ENCODE data around the gene RRBP1.
"Not testable (repeated sequence)": the region's sequence is repeated elsewhere in the genome, so short reads cannot be mapped to it uniquely, and the experiment has no call there.

Gene RRBP1

DNA sequence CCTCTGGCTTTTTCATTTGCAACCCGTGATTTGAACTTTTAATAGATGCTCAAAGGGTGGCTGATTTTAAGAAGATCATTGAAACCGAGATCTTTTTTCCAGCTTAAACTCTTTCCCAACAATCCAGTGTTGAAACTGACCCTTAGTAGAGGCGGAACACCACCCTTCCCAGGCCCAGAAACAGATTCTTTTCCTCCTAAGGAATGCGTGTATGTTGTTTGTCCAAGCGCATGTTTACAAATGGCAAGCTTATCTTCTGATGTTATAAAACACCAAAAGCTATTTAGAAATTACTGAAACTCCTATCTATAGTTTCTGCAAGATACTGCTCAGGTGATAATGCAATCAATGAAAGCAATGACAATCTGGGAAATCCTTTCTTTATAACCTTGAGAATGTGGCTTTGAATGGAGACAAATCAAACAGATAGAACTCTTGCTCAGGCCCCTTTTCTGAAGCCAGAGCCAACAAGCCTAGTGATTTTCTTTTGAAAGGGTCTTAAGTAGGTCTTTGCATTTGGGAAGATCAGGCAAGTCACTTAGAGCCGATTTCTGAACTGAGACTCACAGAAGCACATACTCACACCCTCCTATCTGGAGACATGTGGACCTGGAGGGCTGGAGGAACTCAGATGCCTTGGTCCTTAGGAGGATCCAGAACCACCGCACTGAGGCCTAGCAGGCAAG, 26.8 kb upstream of the RRBP1 start:
- DNase-seq (ENCODE audit: low read depth): no peak

DNA sequence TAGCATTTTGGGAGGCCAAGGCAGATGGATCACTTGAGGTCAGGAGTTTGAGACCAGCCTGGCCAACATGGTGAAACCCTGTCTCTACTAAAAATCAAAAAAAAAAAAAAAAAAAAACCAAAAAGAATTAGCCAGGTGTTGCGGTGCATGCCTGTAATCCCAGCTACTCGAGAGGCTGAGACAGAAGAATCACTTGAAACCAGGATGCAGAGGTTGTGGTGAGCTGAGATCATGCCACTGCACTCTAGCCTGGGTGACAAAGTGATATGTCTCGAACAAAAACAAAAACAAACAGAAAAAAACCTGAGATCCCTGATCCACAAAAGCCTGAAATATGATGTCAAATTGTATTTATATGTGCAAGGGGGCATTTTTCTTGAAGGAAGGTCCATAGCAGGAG, 25.9 kb upstream of the RRBP1 start:
- DNase-seq (ENCODE audit: low read depth): not testable (repeated sequence)

DNA sequence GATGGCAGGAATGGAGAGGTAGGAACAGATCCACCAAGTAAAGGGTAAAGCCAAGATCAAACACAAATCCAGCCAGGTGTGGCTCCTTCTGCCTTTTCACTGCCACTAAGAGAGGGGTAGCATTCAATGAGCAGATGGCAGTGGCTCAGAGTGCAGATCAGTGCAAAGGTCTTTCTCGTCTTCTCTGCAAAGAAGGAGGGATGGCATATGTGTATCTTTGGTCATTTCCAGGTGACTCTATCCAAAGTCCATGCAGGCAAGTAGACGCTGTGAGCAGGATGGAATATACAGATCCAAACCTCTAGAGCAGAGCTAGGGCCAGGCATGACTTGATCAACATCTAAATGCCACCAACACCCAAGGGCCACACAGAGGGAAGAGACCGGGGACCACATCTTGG, 24.6 kb upstream of the RRBP1 start:
- no peak for DNase-seq (ENCODE audit: low read depth)

DNA sequence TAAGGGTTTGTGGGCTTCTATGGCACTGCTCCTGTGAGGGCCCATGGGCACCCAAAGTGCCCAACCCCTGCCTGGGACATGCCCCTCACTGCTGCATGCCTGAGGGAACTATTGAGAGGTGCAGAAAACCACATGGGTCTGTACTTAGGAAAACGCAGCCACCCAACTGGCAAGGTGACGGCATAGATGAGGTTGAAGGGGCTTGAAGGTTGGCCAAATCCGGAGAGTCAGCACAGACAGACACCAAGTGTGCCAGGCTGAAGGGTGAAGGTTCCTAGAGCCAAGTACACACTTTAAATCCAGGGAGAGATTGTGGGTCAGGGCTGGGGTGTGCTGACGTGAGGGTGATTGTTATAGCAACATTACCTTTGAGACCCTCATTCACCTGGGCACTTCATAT, 23.9 kb upstream of the RRBP1 start:
- no peak for DNase-seq (ENCODE audit: low read depth)

DNA sequence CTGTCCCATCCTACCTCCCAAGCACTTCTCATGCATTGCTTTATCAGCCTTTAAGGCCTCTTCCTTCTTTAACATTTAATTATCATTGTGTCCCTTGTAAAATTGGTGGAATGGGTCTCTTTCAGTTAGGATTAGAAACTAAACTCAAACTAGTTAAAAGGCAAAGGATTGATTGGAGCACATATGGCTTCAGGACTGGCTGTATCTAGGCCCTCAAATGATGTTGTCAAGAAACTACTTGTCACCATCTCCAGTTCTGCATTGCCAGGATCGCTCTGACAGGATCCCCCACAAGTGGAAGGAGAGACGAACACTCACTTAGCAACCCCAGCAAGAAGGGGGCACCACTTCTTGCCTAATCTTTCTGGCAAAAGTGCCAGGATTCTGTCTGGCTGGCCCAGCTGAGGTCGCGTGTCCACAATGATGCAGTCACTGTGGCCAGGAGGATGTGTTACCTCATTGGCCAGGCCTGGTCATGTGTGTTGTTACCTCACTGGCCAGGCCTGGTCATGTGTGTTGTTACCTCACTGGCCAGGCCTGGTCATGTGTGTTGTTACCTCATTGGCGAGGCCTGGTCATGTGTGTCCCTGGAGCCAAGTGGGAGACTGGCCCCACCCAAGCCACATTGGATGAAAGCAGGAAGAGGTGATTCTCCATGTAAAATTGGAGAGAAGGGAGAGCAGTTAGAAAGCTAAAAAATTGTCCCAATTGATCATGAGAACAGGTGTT, 22.7 kb upstream of the RRBP1 start:
- DNase-seq (ENCODE audit: low read depth): no peak

DNA sequence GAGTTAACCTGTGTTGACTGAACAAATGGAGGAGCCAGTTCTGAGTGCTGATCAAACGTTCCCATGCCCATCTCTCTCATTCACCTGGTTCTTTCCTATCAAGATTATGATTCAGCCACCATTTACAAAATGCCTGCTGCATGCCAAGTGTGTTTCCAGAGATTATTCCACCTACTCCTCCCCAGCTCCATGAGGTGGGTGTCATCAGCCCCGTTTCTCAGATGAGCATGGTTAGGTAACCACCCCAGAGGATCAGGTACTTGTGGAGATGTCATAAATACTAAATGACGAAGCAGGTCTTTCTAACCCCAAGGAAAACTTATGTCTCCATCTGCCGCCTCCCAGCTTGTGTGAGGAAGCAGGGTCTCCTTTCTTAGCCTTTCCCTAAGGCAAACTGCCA, 19.8 kb upstream of the RRBP1 start:
- no peak for DNase-seq (ENCODE audit: low read depth)

DNA sequence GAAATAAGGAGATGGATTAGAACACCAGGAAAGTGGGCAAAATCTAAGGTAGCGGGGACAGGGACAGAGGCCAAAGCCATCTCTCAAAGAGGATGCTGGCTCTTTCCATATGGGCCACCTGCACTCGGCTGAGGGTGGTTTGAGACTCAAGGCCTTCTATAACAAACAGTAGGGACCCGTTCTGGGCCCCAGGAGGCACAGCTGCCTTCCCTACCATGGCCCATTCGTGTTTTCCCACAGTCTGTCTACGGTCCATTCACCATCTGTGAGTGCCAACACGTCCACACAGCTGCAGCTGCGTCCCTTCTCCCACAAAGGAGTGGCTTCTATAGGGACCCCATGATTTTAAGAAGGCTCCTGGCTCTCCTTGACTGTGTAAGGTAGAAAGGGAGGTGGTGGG, 18.6 kb upstream of the RRBP1 start:
- DNase-seq (ENCODE audit: low read depth): no peak

DNA sequence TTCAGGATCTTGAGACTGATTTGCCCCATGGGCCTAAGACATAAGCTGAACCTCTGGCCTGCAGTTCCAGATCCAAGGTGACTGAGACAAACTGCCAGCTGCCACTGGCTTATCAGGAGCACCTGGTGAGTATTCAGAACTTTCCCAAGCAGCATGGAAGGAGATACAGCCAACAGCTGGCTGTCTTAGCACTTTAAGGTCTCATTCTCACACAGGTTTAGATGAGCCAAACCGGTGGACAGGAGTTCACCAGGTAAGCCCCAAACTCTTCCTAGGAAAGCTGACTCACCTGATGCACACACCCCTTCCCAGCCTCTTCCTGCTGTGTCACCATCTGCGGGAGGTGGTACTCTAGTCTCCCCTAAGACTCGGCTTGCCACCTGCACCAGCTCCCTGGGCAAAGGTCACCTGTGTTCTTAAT, 17.9 kb upstream of the RRBP1 start, which contains the start of gene BANF2:
Gene BANF2 (plus strand): TSS at position 36 of the 421 bp plus-strand sequence. CDS start 25,060 bp downstream, outside the sequence.
- DNase-seq (ENCODE audit: low read depth): no peak

DNA sequence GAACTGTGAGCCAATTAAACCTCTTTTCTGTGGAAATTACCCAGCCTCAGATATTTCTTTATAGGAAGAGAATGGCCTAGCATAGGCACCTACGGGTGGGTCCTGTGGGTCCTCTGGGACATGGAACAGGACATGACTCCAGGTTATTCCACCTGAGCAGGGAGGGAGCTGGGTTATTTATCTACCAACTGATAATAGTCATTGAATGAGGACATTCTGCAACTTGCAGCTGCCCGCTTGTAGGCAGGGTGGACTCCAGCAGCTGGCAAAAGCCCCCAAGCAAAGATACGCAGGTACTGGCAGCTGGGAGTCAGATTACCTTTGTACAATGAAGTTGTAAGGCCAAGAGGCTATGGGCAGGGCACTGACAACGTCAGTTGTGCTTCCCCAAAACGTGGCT, 16.3 kb upstream of the RRBP1 start:
- DNase-seq (ENCODE audit: low read depth): no peak

DNA sequence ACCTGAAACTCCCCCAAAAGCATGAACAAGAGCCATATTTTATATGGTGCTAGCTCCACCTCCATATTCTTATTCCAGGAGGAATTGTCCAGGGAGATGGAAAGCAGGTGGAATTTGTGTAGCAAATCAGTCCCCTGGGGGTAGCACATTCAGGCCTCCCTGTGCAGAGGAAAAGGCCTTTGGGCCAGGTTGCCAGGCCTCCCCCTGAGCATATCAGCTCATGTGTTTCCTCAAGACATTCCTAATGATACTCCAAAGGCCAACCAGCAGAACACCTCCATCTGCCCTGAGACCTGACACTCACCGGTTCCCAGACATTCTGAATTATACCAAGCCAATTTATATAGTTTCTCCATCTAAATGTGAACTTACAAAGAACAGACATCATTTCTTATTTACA, 15.1 kb upstream of the RRBP1 start:
- DNase-seq (ENCODE audit: low read depth): no peak

DNA sequence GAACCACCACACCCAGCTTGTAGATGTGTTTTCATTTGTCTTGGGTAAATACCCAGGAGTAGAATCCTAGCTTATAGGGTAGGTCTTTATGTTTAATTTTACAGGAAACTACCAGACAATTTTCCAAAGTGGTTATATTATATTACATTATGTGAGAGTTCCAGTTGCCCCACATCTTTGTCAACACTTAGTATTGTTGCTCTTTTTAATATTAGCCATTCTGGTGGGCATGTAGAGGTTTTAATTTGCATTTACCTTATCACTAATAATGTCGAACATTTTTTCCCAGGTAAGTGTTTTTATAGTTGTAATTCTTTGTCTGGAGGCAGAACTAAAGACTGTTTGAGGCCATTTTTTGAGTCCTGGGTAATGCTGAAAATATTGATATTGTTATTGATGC, 14.2 kb upstream of the RRBP1 start:
- DNase-seq (ENCODE audit: low read depth): no peak

DNA sequence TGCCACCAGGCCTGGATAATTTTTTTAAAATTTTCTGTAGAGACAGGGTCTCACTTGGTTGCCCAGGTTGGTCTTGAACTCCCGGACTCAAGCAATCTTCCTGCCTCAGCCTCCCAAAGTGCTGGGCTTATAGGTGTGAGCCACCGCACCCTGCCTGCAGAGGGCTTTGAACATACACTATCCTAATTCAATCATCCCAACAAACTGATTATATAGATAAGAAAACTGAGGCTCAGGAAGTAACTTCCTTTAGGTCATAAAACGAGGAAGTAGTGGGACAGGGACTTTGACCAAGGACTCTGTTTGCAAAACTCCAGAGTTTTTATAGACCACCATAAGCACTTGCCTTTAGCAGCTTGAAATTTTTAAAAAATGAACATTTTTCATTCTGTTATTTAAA, 12.7 kb upstream of the RRBP1 start:
- DNase-seq (ENCODE audit: low read depth): no peak

DNA sequence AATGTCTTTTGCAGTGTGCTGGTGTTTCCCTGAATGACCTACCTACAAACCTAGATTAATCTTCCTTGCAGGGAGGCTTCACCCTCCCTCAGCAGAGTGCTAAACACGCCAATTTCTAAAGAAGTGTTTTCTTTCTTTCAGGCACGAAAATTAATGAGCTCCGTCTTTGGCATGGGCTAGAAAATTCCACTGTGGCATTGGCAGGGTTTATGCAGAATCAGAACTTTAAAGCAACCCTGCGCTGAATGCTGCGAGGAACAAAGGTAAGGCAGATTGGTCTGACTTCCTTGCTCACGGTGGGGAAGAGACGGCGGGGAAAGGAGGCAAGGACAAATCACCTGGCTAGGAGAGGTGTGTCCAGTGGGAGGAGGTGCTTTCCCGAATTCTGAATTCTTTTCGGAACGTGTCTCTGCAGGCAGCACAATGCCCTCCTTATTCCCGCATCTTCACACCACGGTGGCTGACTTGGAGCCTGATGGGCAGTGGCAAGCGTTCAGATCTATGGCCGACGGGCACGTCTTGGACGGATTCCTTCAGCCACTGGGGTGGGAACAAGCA, 11.5 kb upstream of the RRBP1 start:
- DNase-seq (ENCODE audit: low read depth): no peak

DNA sequence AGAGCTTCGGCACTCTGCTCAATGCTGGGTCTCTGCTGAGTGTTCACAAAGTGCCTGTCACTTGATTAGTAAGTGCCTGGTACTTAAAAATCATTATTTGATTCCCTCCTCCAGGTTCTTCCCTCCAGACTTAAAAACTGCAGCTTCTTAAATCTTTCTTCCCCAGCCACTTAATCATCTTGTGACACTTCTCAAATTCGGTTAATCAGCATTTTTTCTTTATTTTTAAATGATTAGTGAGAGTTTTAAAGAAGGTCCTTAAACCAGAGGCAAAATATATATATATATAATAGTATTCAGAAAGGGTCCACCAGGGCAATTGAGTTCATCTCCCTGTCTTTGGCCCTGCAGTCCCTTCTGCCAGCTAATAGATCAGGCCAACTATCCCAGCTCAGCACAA, 9.7 kb upstream of the RRBP1 start:
- DNase-seq (ENCODE audit: low read depth): no peak

DNA sequence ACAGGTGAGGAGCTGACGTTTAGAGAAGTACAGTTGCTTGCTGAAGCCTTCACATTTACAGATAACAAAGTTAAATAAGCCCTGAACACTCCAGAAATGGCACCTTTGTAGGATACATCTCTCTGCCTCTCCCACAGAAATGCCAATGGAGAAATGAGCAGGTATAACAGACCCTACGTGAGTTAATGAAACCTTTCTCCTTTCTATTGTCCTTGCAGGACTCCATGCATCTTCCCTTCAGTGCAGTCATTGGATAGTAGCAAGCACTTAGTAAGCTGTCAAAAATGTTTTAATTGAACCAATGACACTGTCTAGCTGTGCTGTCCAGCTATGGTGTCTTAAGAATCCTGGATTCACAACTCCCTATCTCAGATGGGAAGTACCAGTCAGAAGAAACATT, 8.1 kb upstream of the RRBP1 start:
- DNase-seq (ENCODE audit: low read depth): no peak

DNA sequence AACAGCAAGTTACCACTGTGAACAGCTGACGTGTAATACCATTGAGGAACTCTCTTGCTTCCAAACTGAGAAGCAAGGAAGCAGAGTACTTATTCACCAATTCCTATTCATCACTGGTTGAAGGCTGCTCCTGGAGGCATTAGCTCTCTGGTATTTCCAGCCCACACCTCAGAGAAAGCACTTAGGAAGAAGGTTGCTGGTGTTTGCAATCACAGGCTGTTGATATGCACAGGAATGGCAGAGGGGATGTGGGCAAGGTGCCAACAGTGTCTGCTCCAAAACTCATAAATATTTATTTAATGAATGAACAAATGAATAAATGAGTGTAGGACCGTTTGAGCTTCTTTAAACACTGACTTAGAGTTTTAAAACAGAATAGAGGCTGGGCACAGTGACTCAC, 6.9 kb upstream of the RRBP1 start:
- DNase-seq (ENCODE audit: low read depth): no peak

DNA sequence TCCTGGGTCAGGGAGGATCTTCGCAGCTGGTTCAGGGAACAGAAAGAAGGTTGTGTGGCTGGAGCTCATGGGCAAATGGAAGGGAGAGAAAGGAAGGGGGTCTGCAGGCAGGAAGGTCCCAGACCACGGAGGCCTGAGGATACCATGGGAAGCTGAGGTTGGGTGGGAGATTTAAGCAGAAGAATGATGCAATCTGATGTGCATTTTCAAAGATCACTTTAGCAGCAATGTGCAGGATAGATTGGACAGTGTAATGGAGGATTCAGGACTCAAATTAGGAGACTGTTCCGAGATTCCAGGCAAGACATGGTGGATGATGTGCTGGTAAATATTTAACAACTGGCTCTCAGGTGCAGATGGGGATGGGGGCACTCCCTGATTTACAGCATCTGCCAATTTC, 5.8 kb upstream of the RRBP1 start:
- DNase-seq (ENCODE audit: low read depth): no peak

DNA sequence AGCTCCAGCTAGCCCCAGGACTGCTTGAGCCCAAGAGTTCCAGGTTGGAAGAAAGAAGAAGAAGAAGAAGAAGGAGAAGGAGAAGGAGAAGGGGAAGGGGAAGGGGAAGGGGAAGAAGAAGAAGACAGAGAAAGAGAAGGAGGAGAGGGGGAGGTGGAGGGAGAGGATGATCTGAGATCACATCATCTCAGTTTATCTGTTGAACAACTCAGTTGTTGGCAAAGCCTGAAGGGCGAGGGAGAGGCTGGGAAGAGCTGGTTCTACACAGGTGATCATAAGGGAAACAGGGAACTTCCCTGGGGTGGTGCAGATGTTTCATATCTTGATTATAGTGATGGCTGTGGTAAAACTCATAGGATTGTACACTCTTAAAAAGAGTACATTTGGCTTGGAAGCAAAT, 3.1 kb upstream of the RRBP1 start:
- no peak for DNase-seq (ENCODE audit: low read depth)

DNA sequence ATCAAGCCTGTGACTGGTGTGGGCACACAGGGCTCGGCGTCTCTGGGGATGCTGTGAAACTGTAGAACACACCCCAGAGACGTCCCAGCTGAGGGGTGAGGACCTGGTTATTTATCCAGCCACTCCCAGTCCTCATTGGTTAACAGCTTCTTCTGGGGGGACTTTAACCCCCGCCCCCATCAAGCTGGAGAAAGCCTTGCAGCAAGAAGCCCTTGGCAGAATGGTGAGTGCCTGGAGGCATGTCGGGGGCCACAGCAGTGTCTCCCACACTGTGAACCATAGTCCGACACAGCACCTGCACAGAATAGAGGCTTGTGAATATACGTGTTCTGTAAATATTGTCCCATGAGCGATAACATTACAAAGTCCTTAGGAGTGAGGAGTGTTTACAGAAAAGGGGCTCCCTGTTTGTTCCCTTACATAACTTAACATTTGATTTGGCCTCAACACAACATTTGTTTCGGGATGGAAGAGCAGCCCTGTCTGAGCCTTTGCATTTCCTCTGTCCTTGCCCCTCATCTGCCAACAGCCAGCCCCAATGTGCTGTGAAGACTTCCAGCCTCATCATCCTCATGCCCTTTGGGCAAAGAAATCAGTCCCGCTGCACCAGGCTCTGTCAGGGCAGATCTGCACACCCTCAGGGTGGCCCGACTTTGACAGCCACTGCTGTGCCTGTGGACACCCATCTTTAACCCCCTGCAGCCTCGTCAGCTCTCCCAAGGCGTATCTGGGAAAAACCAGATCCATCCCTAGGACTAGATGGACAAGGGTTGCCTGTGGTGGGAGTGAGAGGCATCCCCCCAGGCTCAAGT, 2.2 kb upstream of the RRBP1 start:
- no peak for DNase-seq (ENCODE audit: low read depth)

DNA sequence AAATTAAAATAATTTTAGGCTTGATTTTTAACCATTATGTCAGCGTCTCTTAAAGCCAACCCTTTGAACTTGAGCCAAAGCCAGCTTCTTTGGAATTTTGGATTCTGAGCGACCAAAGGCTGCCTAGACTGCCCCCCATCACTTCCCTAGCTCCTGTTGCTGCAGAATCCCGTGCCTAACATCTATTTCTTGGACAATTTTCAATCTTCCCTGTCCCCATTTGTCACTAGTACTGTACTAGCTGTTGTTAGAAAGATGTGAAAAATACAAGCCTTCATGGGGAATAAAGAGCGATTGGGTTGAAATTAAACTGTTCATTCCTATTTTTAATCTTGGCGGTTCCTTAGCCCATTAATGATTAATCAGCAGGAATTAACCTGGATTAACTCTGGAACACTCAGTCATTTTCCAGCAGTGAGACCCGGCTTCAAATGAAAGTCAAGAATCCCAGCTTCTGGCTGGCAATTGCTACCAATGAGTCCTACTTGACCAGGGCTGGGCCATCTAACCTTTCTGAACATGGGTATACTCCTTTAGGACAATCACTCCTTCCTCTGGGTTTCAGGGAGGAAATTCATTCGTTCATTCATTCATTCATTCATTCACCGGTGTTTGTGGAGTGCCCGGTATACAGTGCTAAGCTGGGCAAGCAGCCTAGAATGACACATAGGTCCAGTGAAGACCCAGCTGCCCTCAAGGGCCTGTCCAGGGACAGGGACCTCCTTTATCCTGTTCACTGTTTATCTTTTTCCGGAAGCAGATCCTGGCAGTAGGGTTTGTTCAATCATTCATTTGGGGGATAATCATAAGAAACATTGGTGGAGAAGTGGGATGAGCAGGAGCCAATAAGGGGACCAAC, 1.4 kb upstream of the RRBP1 start:
- DNase-seq (ENCODE audit: low read depth): no peak

DNA sequence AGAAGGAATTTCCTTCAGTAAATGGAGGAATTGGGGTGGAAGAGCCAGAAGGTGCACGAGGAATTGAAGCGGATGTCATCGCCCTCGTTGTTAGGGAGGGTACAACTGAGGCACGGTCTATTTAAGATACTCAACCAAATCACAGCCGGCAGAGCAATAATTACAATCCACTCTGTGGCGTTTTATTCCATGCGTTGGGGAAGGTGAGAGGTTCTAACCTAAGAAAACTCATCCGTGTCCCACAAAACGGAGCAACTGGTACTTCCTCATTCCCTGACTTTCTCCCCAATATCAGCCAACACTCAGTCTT, 802 bp upstream of the RRBP1 start:
- DNase-seq (ENCODE audit: low read depth): no peak

DNA sequence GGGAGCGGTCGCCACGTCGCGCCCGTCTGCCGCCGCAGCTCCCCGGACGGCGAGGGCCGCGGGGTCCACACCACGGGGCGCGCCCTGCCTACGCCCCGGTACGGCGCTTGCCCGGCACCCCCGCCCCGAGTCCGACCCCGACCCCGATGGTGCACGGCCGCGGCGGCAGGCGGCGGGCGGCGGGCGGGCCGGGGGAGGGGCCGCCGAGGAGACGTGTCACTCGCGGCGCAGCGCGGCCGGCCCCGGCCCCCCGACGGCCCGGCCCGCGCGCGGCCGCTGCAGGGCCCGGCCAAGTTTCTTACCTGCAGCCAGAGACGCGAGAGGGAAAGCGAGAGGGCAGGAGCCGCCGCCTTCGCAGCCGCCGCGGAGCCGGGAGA, 328 bp downstream of the RRBP1 start:
- DNase-seq (ENCODE audit: low read depth): no peak
